IPS-18a (cell line): ENCODE data around the gene CDH18.

ENCODE experiments used
- H3K27ac ChIP-seq: one replicate; pipeline ENCODE4 v1.5.1; 2013; ENCODE audit warnings: low read length
- H3K27me3 ChIP-seq: one replicate; pipeline ENCODE4 v1.6.1; 2013; ENCODE audit warnings: mild to moderate bottlenecking, low read length; ENCODE audit not compliant: control insufficient read depth, insufficient read depth
- H3K36me3 ChIP-seq: one replicate; pipeline ENCODE4 v1.6.1; 2013; ENCODE audit warnings: low read depth, low read length; ENCODE audit not compliant: control insufficient read depth
- H3K4me1 ChIP-seq: one replicate; pipeline ENCODE4 v1.6.1; 2013; ENCODE audit warnings: low read depth, low read length; ENCODE audit not compliant: control insufficient read depth
- H3K4me3 ChIP-seq: one replicate; pipeline ENCODE4 v1.5.1; 2013; ENCODE audit warnings: low read length
- H3K9ac ChIP-seq: one replicate; pipeline ENCODE4 v1.6.1; 2013; ENCODE audit warnings: mild to moderate bottlenecking, low read length, moderate library complexity
- H3K9me3 ChIP-seq: one replicate; pipeline ENCODE4 v1.6.1; 2013; ENCODE audit warnings: low read depth, low read length; ENCODE audit not compliant: control insufficient read depth

The CDH18 gene

DNA sequence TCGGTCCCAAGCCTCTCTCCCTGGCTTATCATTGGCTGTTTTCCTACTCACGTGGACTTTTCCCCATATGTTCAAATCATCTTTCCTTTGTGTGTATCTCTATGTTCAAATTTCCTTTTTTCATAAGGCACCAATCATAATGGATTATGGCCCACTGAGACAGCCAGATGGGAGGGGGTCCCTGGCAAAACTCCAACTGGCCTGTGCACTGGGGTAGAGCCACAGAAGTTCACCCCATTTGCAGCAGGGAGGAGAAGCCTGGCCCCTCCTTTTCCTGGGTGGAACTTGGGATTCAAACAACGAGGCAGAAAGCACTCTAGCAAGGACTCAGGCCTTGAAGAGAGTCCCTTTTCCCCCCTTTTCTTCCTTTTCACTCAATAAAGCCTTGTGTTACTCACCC is 362.4 kb downstream of the CDH18 start:
- Histone ChIP-seq H3K9ac (no peak overlapping the region), H3K4me3 (no peak overlapping the region), H3K4me1 (no peaks in the 10 kb centered on the region), H3K27me3 (no peaks in the 10 kb centered on the region), H3K9me3 (no peaks in the 10 kb centered on the region), H3K36me3 (no peaks in the 10 kb centered on the region), H3K27ac (no peak overlapping the region)

DNA sequence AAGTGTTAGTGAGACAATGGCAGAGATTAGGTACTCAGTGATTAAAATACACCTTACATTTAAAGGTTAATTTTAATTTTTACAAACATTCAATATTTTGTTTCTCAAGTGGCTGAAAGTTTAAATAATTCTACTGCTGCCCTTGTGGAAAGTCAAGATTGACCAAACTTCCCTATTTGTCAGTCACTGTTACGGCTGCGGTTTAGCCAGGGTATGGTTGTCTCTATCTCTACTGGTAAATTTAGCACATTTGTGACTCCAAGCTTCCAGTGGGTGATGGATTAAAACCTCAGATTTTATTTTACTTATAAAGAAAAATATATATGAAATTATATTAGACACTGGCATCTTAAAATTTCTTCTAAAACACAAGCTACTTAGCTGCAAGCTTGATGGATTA is 368.4 kb downstream of the CDH18 start:
- Histone ChIP-seq H3K4me1 (no peaks in the 10 kb centered on the region), H3K9me3 (no peaks in the 10 kb centered on the region), H3K4me3 (no peak overlapping the region), H3K36me3 (no peaks in the 10 kb centered on the region), H3K27ac (no peak overlapping the region), H3K27me3 (no peaks in the 10 kb centered on the region), H3K9ac (no peak overlapping the region)

- H3K27ac ChIP-seq: no peak overlapping the region
- no peaks in the 10 kb centered on the region for H3K27me3 ChIP-seq
- no peaks in the 10 kb centered on the region for H3K36me3 ChIP-seq
- no peaks in the 10 kb centered on the region for H3K4me1 ChIP-seq
- no peak overlapping the region for H3K9ac ChIP-seq
- H3K9me3 ChIP-seq: no peaks in the 10 kb centered on the region
- H3K4me3 ChIP-seq: no peak overlapping the region
Measured at GRCh38 chr5:19616701-19617215, 371.2 kb downstream of the CDH18 start.

- Histone ChIP-seq H3K36me3 (no peaks in the 10 kb centered on the region), H3K27me3 (no peaks in the 10 kb centered on the region), H3K9me3 (no peaks in the 10 kb centered on the region), H3K9ac (no peak overlapping the region), H3K4me1 (no peaks in the 10 kb centered on the region), H3K27ac (no peak overlapping the region), H3K4me3 (no peak overlapping the region)
Measured at GRCh38 chr5:19615661-19616060, 372.3 kb downstream of the CDH18 start.

DNA sequence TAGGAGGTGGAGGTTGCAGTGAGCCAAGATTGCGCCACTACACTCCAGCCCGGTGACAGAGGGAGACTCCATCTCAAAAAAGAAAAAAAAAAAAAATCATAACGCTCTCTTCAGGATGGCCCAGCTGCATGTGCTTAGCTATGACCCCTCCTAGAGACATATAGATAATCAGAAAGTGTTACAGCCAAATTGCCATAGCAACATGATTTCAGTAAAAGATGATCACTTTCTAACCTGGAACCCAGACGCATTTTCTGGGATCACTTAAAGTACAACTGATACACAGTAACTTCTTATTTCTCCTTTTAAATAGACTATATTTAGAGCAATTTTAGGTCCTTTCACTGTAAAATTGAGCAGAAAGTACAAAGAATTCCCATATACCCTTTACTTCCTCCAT is 372.9 kb downstream of the CDH18 start:
- H3K9ac ChIP-seq: no peak overlapping the region
- H3K27me3 ChIP-seq: no peaks in the 10 kb centered on the region
- H3K4me3 ChIP-seq: no peak overlapping the region
- no peak overlapping the region for H3K27ac ChIP-seq
- H3K9me3 ChIP-seq: no peaks in the 10 kb centered on the region
- H3K4me1 ChIP-seq: no peaks in the 10 kb centered on the region
- no peaks in the 10 kb centered on the region for H3K36me3 ChIP-seq

DNA sequence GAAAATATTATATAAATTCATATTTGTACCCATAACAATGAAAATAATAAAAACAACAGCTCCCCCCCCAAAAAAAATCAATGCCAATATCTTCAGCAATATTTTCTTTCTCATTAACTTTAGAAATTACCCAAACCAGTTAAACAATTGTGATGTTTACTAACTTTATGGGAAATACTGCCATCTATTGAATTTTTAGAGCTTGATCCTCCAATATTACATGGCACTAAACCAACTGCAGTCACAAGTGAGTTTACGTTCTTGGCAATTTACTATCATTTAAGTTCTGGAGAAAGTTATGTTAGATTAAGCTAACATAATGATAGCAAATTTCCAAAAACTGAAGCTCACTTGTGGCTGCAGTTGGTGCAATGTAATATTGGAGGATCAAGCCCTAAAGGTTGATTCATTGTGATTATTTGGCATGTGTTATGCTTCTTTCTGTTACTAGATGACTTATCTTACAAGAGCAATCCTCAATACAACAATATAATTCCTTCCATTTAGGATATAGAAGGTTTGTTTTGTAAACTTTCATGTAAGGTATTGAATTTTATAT is 379.5 kb downstream of the CDH18 start:
- no peaks in the 10 kb centered on the region for H3K36me3 ChIP-seq
- H3K4me3 ChIP-seq: no peak overlapping the region
- H3K9ac ChIP-seq: no peak overlapping the region
- H3K27me3 ChIP-seq: no peaks in the 10 kb centered on the region
- H3K27ac ChIP-seq: no peak overlapping the region
- no peaks in the 10 kb centered on the region for H3K9me3 ChIP-seq
- no peaks in the 10 kb centered on the region for H3K4me1 ChIP-seq

DNA sequence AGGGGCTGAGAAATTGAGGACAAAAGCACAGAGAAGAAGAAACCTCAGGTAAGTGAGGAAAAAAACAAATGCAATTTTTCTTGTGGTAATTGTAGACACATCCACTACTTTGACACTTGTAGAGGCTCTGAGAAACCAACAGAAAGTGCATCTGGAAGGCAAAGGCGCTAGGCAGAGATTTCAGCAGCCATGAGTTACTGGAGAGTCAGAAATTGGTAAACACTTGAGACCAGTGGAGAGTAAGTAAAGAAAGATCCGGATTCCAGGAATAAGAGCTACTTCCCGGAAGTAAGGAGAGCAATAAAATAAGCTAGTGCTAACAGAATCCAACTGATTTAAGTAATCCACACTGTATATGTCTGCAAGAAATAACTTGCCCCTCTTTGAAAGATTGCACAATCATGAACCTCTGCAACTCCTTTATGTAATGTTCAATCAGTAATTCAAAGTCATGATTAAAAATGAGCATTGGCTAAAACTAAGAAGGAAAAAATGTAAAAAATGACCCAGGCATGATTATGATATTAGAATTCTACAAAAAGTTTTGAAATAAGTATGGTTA is 382.1 kb downstream of the CDH18 start:
- Histone ChIP-seq H3K4me3 (no peak overlapping the region), H3K4me1 (no peaks in the 10 kb centered on the region), H3K9me3 (no peaks in the 10 kb centered on the region), H3K36me3 (no peaks in the 10 kb centered on the region), H3K27ac (no peak overlapping the region), H3K27me3 (no peaks in the 10 kb centered on the region), H3K9ac (no peak overlapping the region)

GRCh38 chr5:19584131-19584530 is 403.9 kb downstream of the CDH18 start:
- H3K9ac ChIP-seq: no peak overlapping the region
- H3K4me1 ChIP-seq: peaks cover 10% of the 10 kb centered on the region
- H3K36me3 ChIP-seq: no peaks in the 10 kb centered on the region
- H3K4me3 ChIP-seq: no peak overlapping the region
- H3K9me3 ChIP-seq: no peaks in the 10 kb centered on the region
- no peaks in the 10 kb centered on the region for H3K27me3 ChIP-seq
- H3K27ac ChIP-seq: no peak overlapping the region

DNA sequence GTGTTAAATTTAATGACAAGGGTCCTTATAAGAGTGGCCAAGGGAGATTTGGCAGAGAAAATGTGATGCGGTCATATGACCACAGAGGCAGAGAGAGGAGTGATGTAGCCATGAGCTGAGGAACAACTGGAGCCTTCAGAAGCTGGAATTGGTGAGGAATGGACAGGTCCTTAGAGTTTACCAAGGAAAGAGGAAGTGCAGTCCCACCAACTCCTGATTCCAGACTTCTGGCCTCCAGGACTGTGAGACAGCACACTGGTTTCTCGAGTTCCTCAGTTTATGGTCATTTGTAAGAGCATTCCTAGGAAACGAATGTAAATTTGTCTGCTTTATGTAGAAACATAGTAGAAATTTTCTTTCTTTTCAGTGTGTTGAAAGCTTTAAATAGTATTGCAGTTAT is 410.1 kb downstream of the CDH18 start:
- no peaks in the 10 kb centered on the region for H3K36me3 ChIP-seq
- H3K27me3 ChIP-seq: no peaks in the 10 kb centered on the region
- H3K4me3 ChIP-seq: no peak overlapping the region
- H3K27ac ChIP-seq: no peak overlapping the region
- H3K9me3 ChIP-seq: no peaks in the 10 kb centered on the region
- H3K4me1 ChIP-seq: no peaks in the 10 kb centered on the region
- H3K9ac ChIP-seq: no peak overlapping the region

DNA sequence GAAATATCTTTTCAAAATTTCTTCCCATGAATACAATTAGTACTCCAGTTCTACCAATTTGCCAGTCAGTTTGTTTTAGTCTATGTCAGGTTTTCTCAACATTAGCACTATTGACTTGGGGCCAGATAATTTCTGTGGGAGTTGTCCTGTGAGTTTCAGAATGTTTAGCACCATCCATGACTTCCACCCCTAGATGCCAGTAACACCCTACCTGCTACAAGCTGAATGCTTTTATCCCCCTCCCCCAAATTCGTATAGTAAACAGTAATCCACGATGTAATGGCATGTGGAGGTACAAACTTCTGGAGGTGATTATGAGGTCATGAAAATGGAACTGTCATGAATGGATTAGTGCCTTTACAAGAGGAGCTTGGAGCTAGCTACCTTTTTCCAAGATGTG is 420.0 kb downstream of the CDH18 start:
- Histone ChIP-seq H3K4me3 (no peak overlapping the region), H3K36me3 (no peaks in the 10 kb centered on the region), H3K9me3 (no peaks in the 10 kb centered on the region), H3K9ac (no peak overlapping the region), H3K27me3 (no peaks in the 10 kb centered on the region), H3K4me1 (no peaks in the 10 kb centered on the region), H3K27ac (no peak overlapping the region)

DNA sequence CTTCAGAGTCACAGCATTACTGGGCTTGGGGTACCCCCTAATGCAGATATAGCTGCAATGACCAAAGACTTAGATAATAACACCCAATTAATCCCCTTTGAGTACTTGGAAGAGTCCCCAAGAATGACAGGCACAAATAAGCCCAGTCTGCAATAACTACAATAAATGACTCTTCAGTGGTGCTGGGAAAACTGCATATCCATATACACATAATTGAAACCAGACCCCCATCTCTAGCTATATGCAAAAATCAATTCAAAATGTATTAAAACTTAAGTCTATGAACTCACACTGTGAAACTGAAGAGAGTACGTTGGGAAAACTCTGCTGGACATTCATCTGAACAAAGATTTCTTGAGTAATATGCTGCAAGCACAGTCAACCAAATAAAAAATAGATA is 422.5 kb downstream of the CDH18 start:
- Histone ChIP-seq H3K9ac (no peak overlapping the region), H3K27me3 (no peaks in the 10 kb centered on the region), H3K27ac (no peak overlapping the region), H3K4me3 (no peak overlapping the region), H3K36me3 (no peaks in the 10 kb centered on the region), H3K9me3 (no peaks in the 10 kb centered on the region), H3K4me1 (no peaks in the 10 kb centered on the region)

GRCh38 chr5:19564036-19564435 is 424.0 kb downstream of the CDH18 start:
- Histone ChIP-seq H3K9ac (no peak overlapping the region), H3K4me3 (no peak overlapping the region), H3K9me3 (no peaks in the 10 kb centered on the region), H3K36me3 (no peaks in the 10 kb centered on the region), H3K27me3 (no peaks in the 10 kb centered on the region), H3K27ac (no peak overlapping the region), H3K4me1 (no peaks in the 10 kb centered on the region)
